OCI-LY1 (cell line): ENCODE measurements around the gene TBC1D8.

Experiments used
- H2AFZ ChIP-seq: fragments of 200-600 bp; sonication (generic), shearing (Covaris generic); 2 replicates; pipeline ENCODE4 v1.6.0; 2014; ENCODE audit warnings: antibody characterized with exemption, mild to moderate bottlenecking, low read length
- H3F3A ChIP-seq: fragments of 200-600 bp; sonication (generic), shearing (Covaris generic); 2 replicates; pipeline ENCODE4 v1.6.0; 2014; ENCODE audit warnings: mild to moderate bottlenecking, antibody characterized with exemption, low read length, moderate library complexity; ENCODE audit not compliant: insufficient read depth
- H3K27ac ChIP-seq: fragments of 200-600 bp; sonication (generic); 2 replicates; pipeline ENCODE4 v1.5.1; 2014; ENCODE audit warnings: low read length, mixed run types, mild to moderate bottlenecking, low read depth; ENCODE audit not compliant: poor library complexity, severe bottlenecking
- H3K27me3 ChIP-seq: fragments of 200-600 bp; sonication (generic); 2 replicates; pipeline ENCODE4 v1.6.0; 2014; ENCODE audit warnings: antibody characterized with exemption, mild to moderate bottlenecking, low read length, moderate library complexity; ENCODE audit not compliant: insufficient read depth
- H3K36me3 ChIP-seq: fragments of 200-600 bp; sonication (generic); 2 replicates; pipeline ENCODE4 v1.6.1; 2014; ENCODE audit warnings: mild to moderate bottlenecking, antibody characterized with exemption, low read length, moderate library complexity, mixed read lengths; ENCODE audit not compliant: insufficient read depth
- H3K4me1 ChIP-seq: fragments of 200-600 bp; sonication (generic); 2 replicates; pipeline ENCODE4 v1.5.1; 2014; ENCODE audit warnings: mild to moderate bottlenecking, low read length, moderate library complexity; ENCODE audit not compliant: insufficient read depth, severe bottlenecking
- H3K4me2 ChIP-seq: fragments of 200-600 bp; sonication (generic), shearing (Covaris generic); 2 replicates; pipeline ENCODE4 v1.6.1; 2014; ENCODE audit warnings: low read length
- H3K4me3 ChIP-seq: fragments of 200-600 bp; sonication (generic); 2 replicates; pipeline ENCODE4 v1.5.1; 2014; ENCODE audit warnings: low read length, low read depth, mild to moderate bottlenecking, mixed read lengths; ENCODE audit not compliant: poor library complexity, severe bottlenecking
- H3K79me2 ChIP-seq: fragments of 200-600 bp; shearing (Covaris generic); 2 replicates; pipeline ENCODE4 v1.6.1; 2016; ENCODE audit warnings: mixed run types, low read length, mixed read lengths; ENCODE audit not compliant: insufficient read depth
- H3K9ac ChIP-seq: fragments of 200-600 bp; sonication (generic), shearing (Covaris generic); 2 replicates; pipeline ENCODE4 v1.6.1; 2014; ENCODE audit warnings: mild to moderate bottlenecking, low read length, mixed read lengths
- H3K9me2 ChIP-seq: fragments of 200-600 bp; sonication (generic), shearing (Covaris generic); 2 replicates; pipeline ENCODE4 v1.6.1; 2014; ENCODE audit warnings: low read depth, mild to moderate bottlenecking, low read length, mixed read lengths
- H3K9me3 ChIP-seq: fragments of 200-600 bp; shearing (Covaris generic); 2 replicates; pipeline ENCODE4 v1.6.1; 2014; ENCODE audit warnings: low read length, mixed read lengths
- H4K20me1 ChIP-seq: fragments of 200-600 bp; sonication (generic), shearing (Covaris generic); 2 replicates; pipeline ENCODE4 v1.6.0; 2016; ENCODE audit warnings: mild to moderate bottlenecking, low read length; ENCODE audit not compliant: insufficient read depth
- EZH2 ChIP-seq: fragments of 200-600 bp; sonication (generic), shearing (Covaris generic); IDR thresholded peaks from 2 replicates; pipeline ENCODE4 v1.8.0; 2017; ENCODE audit warnings: borderline replicate concordance, mixed run types, mild to moderate bottlenecking, antibody characterized with exemption, low read length, moderate library complexity, mixed read lengths
- TF ChIP-seq, protein P1 (sequence below): fragments of 200-600 bp; sonication (generic), shearing (Covaris generic); IDR thresholded peaks from 2 replicates; pipeline ENCODE4 v1.5.1; 2017; ENCODE audit warnings: mild to moderate bottlenecking, antibody characterized with exemption, low read length, moderate library complexity, mixed read lengths

Gene TBC1D8

GRCh38 chr2:100971221-100971620 is 180.0 kb downstream of the TBC1D8 start:
- TF ChIP-seq, protein P1, sequence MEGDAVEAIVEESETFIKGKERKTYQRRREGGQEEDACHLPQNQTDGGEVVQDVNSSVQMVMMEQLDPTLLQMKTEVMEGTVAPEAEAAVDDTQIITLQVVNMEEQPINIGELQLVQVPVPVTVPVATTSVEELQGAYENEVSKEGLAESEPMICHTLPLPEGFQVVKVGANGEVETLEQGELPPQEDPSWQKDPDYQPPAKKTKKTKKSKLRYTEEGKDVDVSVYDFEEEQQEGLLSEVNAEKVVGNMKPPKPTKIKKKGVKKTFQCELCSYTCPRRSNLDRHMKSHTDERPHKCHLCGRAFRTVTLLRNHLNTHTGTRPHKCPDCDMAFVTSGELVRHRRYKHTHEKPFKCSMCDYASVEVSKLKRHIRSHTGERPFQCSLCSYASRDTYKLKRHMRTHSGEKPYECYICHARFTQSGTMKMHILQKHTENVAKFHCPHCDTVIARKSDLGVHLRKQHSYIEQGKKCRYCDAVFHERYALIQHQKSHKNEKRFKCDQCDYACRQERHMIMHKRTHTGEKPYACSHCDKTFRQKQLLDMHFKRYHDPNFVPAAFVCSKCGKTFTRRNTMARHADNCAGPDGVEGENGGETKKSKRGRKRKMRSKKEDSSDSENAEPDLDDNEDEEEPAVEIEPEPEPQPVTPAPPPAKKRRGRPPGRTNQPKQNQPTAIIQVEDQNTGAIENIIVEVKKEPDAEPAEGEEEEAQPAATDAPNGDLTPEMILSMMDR = no peak
- TF ChIP-seq EZH2 = no peak
- H3K36me3 ChIP-seq = no peaks in the 10 kb centered on the region; the same call in 1 of the 2 replicates
- H3K27ac ChIP-seq = no peak overlapping the region
- no peaks in the 10 kb centered on the region for H3K27me3 ChIP-seq
- H3K9me2 ChIP-seq = no peaks in the 10 kb centered on the region
- H3K4me1 ChIP-seq = peaks cover 5% of the 10 kb centered on the region
- no peak overlapping the region for H3K9ac ChIP-seq
- H2AFZ ChIP-seq = no peak overlapping the region
- no peaks in the 10 kb centered on the region for H3F3A ChIP-seq
- no peaks in the 10 kb centered on the region for H3K79me2 ChIP-seq
- no peak overlapping the region for H3K4me2 ChIP-seq
- H3K4me3 ChIP-seq = no peak overlapping the region
- H4K20me1 ChIP-seq = no peaks in the 10 kb centered on the region
- H3K9me3 ChIP-seq = no peaks in the 10 kb centered on the region

DNA sequence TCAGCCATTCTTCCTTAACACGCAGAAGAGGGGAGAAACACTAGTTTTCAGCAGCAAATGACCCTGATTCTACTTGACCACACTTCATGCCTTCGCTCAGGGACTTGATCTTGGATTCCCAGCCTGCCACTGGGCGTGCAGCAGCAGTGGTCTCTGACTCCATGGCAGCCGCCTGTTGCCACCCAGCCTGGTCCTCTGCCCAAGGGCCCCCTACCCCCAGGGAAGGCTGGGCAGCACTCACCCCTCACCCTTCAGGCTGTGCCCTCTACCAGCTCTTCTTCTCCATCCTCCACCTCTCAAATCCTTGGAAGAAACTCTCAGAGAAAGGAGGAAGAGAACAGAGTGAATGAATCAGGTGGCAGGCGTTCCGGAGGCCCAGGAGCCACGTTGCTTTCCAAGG is 181.2 kb downstream of the TBC1D8 start:
- Histone ChIP-seq H3K27ac (no peak overlapping the region), H4K20me1 (no peaks in the 10 kb centered on the region), H3K79me2 (no peaks in the 10 kb centered on the region), H3K4me1 (no peaks in the 10 kb centered on the region), H3K27me3 (no peaks in the 10 kb centered on the region), H3K4me3 (no peak overlapping the region), H3K4me2 (no peak overlapping the region), H3F3A (no peaks in the 10 kb centered on the region), H3K9me3 (no peaks in the 10 kb centered on the region), H3K9ac (no peak overlapping the region), H3K36me3 (no peaks in the 10 kb centered on the region; the same call in 1 of the 2 replicates), H2AFZ (no peak overlapping the region), H3K9me2 (no peaks in the 10 kb centered on the region)
- TF ChIP-seq, protein P1 = no peak
- no peak for TF ChIP-seq EZH2

GRCh38 chr2:100968146-100969145 is 182.7 kb downstream of the TBC1D8 start:
- Histone ChIP-seq H3K36me3 (no peaks in the 10 kb centered on the region; the same call in 1 of the 2 replicates), H3F3A (no peaks in the 10 kb centered on the region), H3K4me1 (no peaks in the 10 kb centered on the region), H3K4me2 (no peak overlapping the region), H4K20me1 (no peaks in the 10 kb centered on the region), H3K9me2 (no peaks in the 10 kb centered on the region), H3K9me3 (no peaks in the 10 kb centered on the region), H3K9ac (no peak overlapping the region), H3K27me3 (no peaks in the 10 kb centered on the region), H3K4me3 (no peak overlapping the region), H3K79me2 (no peaks in the 10 kb centered on the region), H2AFZ (no peak overlapping the region), H3K27ac (no peak overlapping the region)
- no peak for TF ChIP-seq EZH2
- TF ChIP-seq, protein P1 = no peak
